ENCODE data around the gene OR10A3. TPM values are rescaled to one million over a fixed set of nuclear protein-coding genes. Genes with fewer than 3 reads are reported as not detected.

OR10A3 gene
- total and polyA plus RNA-seq, 2 of the 8 experiments (the other 6 are each of a cell fraction or from before 2014, with no cell fraction given): not detected

GRCh38 chr11:7967097-7967496 lies 25.6 kb upstream of the OR10A3 start:
- no peak overlapping the region for H2BK120ac ChIP-seq (replicated peaks; ENCODE audit: low read depth, low read length)
- H3K4ac ChIP-seq (replicated peaks; ENCODE audit: insufficient read length, low read depth, low read length): no peak overlapping the region
- H2AFZ ChIP-seq (ENCODE audit: low read length): no peak overlapping the region
- no peak for TF ChIP-seq BACH1 (IDR thresholded peaks at IDR 0.05; ENCODE audit: low read length)
- TF ChIP-seq POLR2AphosphoS5 (IDR thresholded peaks at IDR 0.05; ENCODE audit: low read depth, low read length): no peak
- no peak for TF ChIP-seq JUND (IDR thresholded peaks at IDR 0.05; ENCODE audit: low read length)
- TF ChIP-seq CBX5 (IDR thresholded peaks at IDR 0.05; ENCODE audit: low read depth, low read length): no peak
- no peak for TF ChIP-seq ATF3 (IDR thresholded peaks at IDR 0.05; ENCODE audit: insufficient read depth, low read depth, low read length)
- no peak for TF ChIP-seq RAD21 (IDR thresholded peaks at IDR 0.05 in 1 of 2, conservative IDR thresholded peaks at IDR 0.05 in 1 of 2; ENCODE audit: low read depth in 2 of 2, low read length in 2 of 2)
- H4K8ac ChIP-seq (ENCODE audit: extremely low read depth, insufficient read depth, low read length): no peak overlapping the region
- H4K20me1 ChIP-seq (replicated peaks in 1 of 2; ENCODE audit: control insufficient read depth in 1 of 2, insufficient read depth in 2 of 2, low read length in 2 of 2): no peaks in the 10 kb centered on the region
- H2BK5ac ChIP-seq (ENCODE audit: low read depth, low read length): peak overlapping the region; percentile 71; the same call in 1 of the 2 replicates
- peaks cover 0 to 6% (median 3%) of the 10 kb centered on the region in 4 experiments; a peak in 2 of 7 replicates for H3K4me1 ChIP-seq (replicated peaks in 1 of 4; ENCODE audit: control insufficient read depth in 3 of 4, insufficient read depth in 4 of 4, low read length in 3 of 4)
- H4K5ac ChIP-seq (ENCODE audit: insufficient read length, low read depth, low read length): no peak overlapping the region
- no peak overlapping the region for H2AK5ac ChIP-seq (ENCODE audit: low read depth, low read length)
- no peak overlapping the region for H3K56ac ChIP-seq (replicated peaks; ENCODE audit: insufficient read length, low read depth, low read length)
- H3K79me1 ChIP-seq (ENCODE audit: low read depth, low read length): no peaks in the 10 kb centered on the region
- DNase-seq (ENCODE audit: low read depth in 1 of 2, low spot score in 2 of 2) (no peak), FAIRE-seq (no peak)
- H4K91ac ChIP-seq (replicated peaks; ENCODE audit: insufficient read length, low read length): peak overlapping the region; percentile 20
- 0 out of 7 replicates have a peak overlapping the region, but pooled peaks of 1 of the 4 experiments have one; percentile 6 for H3K9ac ChIP-seq (replicated peaks in 1 of 4; ENCODE audit: extremely low read depth in 1 of 4, low read depth in 3 of 4, low read length in 3 of 4)
- no peaks in the 10 kb centered on the region for H3K9me3 ChIP-seq (ENCODE audit: insufficient read depth in 2 of 2, low read depth in 1 of 2, low read length in 1 of 2)
- H3K4me2 ChIP-seq (ENCODE audit: insufficient read depth in 1 of 2, low read depth in 2 of 2, low read length in 2 of 2): no peak overlapping the region; a peak in 1 of 4 replicates
- no peaks in the 10 kb centered on the region for H3K27me3 ChIP-seq (replicated peaks in 1 of 4; ENCODE audit: control insufficient read depth in 3 of 4, extremely low read depth in 1 of 4, insufficient read depth in 3 of 4, low read length in 3 of 4)
- H2BK12ac ChIP-seq (ENCODE audit: low read depth, low read length): peak overlapping the region; percentile 22; the same call in 1 of the 2 replicates
- H2BK20ac ChIP-seq (ENCODE audit: low read length): peak overlapping the region; percentile 56; the same call in 1 of the 2 replicates
- no peak overlapping the region for H3K4me3 ChIP-seq (ENCODE audit: extremely low read depth in 1 of 4, insufficient read depth in 2 of 4, low read depth in 3 of 4, low read length in 4 of 4)
- no peak overlapping the region for H3K14ac ChIP-seq (ENCODE audit: insufficient read length)
- ChIA-PET POLR2A (ENCODE audit: partially characterized antibody) (no interaction called here), CTCF (ENCODE audit: partially characterized antibody) (no interaction called here)
- H3K23ac ChIP-seq (ENCODE audit: insufficient read length): no peak overlapping the region
- 73% methylated on average over 1 of the region's 1 CpG; no CpG with 5 or more reads in 1 of the 2 experiments for WGBS, 2 experiments (ENCODE audit: extremely low coverage in 1 of 2, insufficient coverage in 1 of 2, insufficient read length in 1 of 2, insufficient replicate concordance in 2 of 2, low coverage in 1 of 2, low lambda C conversion rate in 2 of 2, missing lambda C conversion rate in 1 of 2)
- H3K36me3 ChIP-seq (ENCODE audit: control insufficient read depth in 2 of 4, insufficient read depth in 4 of 4, low read length in 3 of 4): no peaks in the 10 kb centered on the region
- no peaks in the 10 kb centered on the region for H3K79me2 ChIP-seq (ENCODE audit: control insufficient read depth in 1 of 2, insufficient read depth in 2 of 2, low read length in 2 of 2)
- H3K27ac ChIP-seq (ENCODE audit: low read depth, low read length): no peak overlapping the region
- no peaks in the 10 kb centered on the region for H3K23me2 ChIP-seq (ENCODE audit: low read depth, low read length)
- H2BK15ac ChIP-seq (ENCODE audit: low read length): 0 out of 2 replicates have a peak overlapping the region, but pooled peaks have one; percentile 25
- H3K18ac ChIP-seq (ENCODE audit: extremely low read depth, low read length): peak overlapping the region; percentile 20; the same call in 1 of the 2 replicates

All from H1 (cell line).